Cardiac fibroblast (primary cell): ENCODE data around the gene NCAPG.

Source experiments
- DNase-seq, 2 donors: peaks; one replicate each; pipeline versions ENCODE4 v3.0.0 to v3.0.0-alpha.2; 2010; ENCODE audit warnings: low read depth in 2 of 2
- H3K4me3 ChIP-seq, 2 donors: replicated peaks in 1 of 2; 1 replicate in 1 of 2; 2 replicates in 1 of 2; pipeline ENCODE4 v1.5.1; 2011; ENCODE audit warnings: low read depth in 2 of 2, low read length in 2 of 2, mild to moderate bottlenecking in 2 of 2, moderate library complexity in 1 of 2
- CTCF ChIP-seq: IDR thresholded peaks from one replicate; pipeline ENCODE4 v1.5.1; 2011; ENCODE audit warnings: low read depth, mild to moderate bottlenecking, low read length, inconsistent platforms

Gene NCAPG

GRCh38 chr4:17894421-17894820 is 83.6 kb downstream of the NCAPG start:
- no peak for TF ChIP-seq CTCF
- no peak for DNase-seq
- no peak overlapping the region for H3K4me3 ChIP-seq
